GM21786 (cell line): ENCODE data around the gene NOL4L.
A peak's percentile ranks its signal among the peaks of the same experiment; 100 is the strongest.

ENCODE experiments used
- ATAC-seq: cut with Tn5 transposase; IDR thresholded peaks from one replicate; pipeline ENCODE4 v1.9.1; 2021; ENCODE audit not compliant: unreplicated experiment

The NOL4L gene

GRCh38 chr20:32488066-32488838, 96.9 kb downstream of the NOL4L start:
- ATAC-seq, result no peak

DNA sequence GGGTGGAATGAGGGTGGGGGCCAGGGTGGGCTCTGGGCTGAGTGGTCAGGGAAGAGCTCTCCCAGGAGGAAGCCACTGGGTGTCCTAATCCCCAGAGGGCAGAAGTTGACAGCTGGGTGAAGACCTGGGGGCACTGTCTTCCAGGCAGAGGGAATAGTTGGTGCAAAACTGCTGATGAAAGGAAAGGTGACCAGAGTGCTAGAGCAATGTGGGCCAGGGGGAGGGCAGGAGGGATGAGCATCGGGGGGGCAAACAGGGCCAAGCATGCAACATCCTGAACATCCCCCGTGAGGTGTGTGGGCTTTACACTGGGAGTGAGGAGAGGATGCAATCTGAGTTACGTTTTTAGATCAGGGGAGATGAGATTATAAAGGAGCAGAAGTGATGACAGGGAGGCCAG, 97.8 kb downstream of the NOL4L start:
- no peak for ATAC-seq

GRCh38 chr20:32485770-32486478, 99.2 kb downstream of the NOL4L start:
- ATAC-seq, result no peak

- ATAC-seq, result peak; percentile 71
Measured at GRCh38 chr20:32484958-32485769, 100.0 kb downstream of the NOL4L start.

GRCh38 chr20:32484225-32484957, 100.7 kb downstream of the NOL4L start:
- ATAC-seq, result no peak

GRCh38 chr20:32483351-32484224, 101.5 kb downstream of the NOL4L start:
- no peak for ATAC-seq

- ATAC-seq, result no peak
Measured at GRCh38 chr20:32482442-32483261, 102.5 kb downstream of the NOL4L start.

GRCh38 chr20:32482143-32482441, 103.0 kb downstream of the NOL4L start:
- ATAC-seq, result no peak

- no peak for ATAC-seq
Measured at GRCh38 chr20:32481311-32482142, 103.6 kb downstream of the NOL4L start.

GRCh38 chr20:32480371-32481241, 104.5 kb downstream of the NOL4L start:
- no peak for ATAC-seq

- ATAC-seq, result no peak
Measured at GRCh38 chr20:32479697-32480171, 105.4 kb downstream of the NOL4L start.

- no peak for ATAC-seq
Measured at GRCh38 chr20:32479012-32479411, 106.1 kb downstream of the NOL4L start.

DNA sequence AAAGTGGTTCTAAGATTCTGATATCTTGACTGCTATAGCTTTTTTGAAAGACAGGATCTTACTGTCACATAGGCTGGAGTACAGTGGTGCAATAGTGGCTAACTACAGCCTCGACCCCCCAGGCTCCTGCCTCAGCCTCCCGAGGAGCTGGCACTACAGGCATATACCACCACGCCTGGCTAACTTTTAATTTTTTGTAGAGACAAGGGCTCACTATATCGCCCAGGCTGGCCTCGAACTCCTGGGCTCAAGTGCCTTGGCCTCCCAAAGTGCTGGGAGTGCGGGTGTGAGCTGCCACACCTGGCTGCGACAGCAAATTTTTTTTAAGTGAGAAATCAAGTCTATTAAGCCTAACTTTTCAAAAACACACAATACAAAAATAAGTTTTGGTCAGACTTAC, 106.6 kb downstream of the NOL4L start:
- ATAC-seq, result no peak

- no peak for ATAC-seq
Measured at GRCh38 chr20:32477594-32478512, 107.3 kb downstream of the NOL4L start.

DNA sequence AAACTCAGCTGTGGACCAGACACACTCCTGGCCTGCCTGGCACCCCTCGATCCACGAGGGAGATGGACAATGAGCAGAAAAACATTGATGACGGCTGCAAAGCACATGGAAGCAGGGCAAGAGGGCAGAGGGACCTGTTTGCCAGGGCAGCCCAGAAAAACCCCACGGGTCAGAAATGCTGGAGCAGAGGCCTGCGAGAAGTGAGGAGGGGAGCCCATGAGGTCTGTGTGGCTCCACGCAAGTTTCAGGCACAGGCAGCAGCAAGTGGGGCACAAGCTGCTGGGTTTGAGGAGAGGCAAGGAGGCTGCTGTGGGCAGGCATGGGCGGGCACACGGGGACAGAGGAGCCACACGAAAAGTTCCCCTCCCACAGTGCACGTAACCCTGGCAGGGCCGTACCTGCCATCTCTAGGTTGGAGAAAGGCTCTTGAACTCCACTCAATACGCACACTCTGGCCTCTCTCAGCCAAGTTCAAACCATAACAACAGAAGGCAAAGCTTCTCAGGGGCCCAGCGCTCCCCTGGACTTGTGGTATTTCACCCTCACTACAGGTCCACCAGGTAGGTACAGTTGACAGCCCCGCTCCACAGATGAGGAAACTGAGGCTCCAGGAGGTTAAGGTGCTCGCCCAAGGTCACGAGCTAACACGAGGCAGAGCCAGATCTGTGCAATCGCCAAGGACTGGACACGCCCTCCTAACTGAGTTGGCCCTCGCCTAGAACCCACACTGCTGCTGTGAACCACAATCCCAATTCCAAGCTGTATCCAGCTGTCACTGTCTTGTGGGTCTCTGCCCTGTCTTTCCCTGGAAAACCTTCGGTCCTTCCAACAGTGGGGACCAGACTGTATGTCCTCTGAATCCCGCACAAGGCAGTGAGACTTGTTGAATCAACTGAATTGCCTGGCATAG, 108.2 kb downstream of the NOL4L start:
- no peak for ATAC-seq
